ENCODE data around the gene IPO11. TPM values are rescaled to one million over a fixed set of nuclear protein-coding genes. Genes with fewer than 3 reads are reported as not detected.

Gene IPO11
- total RNA-seq (10 to 100 TPM in 5 of 6 donors, 1 to 10 TPM in 1; 8.9 to 19.5 (median 12.3) TPM), polyA plus RNA-seq (1 to 10 TPM; 3.7 to 5.9 TPM)

GRCh38 chr5:62412549-62413329 is at the start of gene IPO11:
Gene IPO11 (plus strand): TSS chr5:62412763. CDS start chr5:62437280, 24,517 bp downstream.
- ATAC-seq (peak; percentile 97 to 100 (median 99)), FAIRE-seq (peak; percentile 96), DNase-seq (peak; percentile 98 to 99 (median 98))
- WGBS, 2 donors = 0% methylated on average over 66 of the region's 66 CpGs
- TF ChIP-seq, protein P1, sequence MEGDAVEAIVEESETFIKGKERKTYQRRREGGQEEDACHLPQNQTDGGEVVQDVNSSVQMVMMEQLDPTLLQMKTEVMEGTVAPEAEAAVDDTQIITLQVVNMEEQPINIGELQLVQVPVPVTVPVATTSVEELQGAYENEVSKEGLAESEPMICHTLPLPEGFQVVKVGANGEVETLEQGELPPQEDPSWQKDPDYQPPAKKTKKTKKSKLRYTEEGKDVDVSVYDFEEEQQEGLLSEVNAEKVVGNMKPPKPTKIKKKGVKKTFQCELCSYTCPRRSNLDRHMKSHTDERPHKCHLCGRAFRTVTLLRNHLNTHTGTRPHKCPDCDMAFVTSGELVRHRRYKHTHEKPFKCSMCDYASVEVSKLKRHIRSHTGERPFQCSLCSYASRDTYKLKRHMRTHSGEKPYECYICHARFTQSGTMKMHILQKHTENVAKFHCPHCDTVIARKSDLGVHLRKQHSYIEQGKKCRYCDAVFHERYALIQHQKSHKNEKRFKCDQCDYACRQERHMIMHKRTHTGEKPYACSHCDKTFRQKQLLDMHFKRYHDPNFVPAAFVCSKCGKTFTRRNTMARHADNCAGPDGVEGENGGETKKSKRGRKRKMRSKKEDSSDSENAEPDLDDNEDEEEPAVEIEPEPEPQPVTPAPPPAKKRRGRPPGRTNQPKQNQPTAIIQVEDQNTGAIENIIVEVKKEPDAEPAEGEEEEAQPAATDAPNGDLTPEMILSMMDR (IDR thresholded peaks at IDR 0.05) = no peak
- H3K9me3 ChIP-seq = no peaks in the 10 kb centered on the region
- no peaks in the 10 kb centered on the region for H3K27me3 ChIP-seq
- no peaks in the 10 kb centered on the region for H3K36me3 ChIP-seq
- peaks cover 0 to 8% (median 0%) of the 10 kb centered on the region in 3 donors for H3K4me1 ChIP-seq
- peak within 1 kb of the TSS; percentile 57 to 97 (median 92) for H3K4me3 ChIP-seq
- peak within 1 kb of the TSS; percentile 36 to 63 (median 48) for H3K27ac ChIP-seq
- intact Hi-C loops (cut with DNase I) = no loop called here

- Histone ChIP-seq H3K4me3 (no peak overlapping the region), H3K9me3 (no peaks in the 10 kb centered on the region), H3K27me3 (no peaks in the 10 kb centered on the region), H3K27ac (no peak overlapping the region), H3K4me1 (no peaks in the 10 kb centered on the region), H3K36me3 (peaks cover 0 to 37% (median 13%) of the 10 kb centered on the region in 3 donors)
- ATAC-seq (no peak), DNase-seq (no peak), FAIRE-seq (no peak)
- intact Hi-C loops (cut with DNase I) = no loop called here
- TF ChIP-seq, protein P1 (IDR thresholded peaks at IDR 0.05) = no peak
- 98% methylated on average over 2 of the region's 2 CpGs for WGBS, 2 donors
These were observed 43.5 kb upstream of the IPO11 start for GRCh38 chr5:62369039-62369438.

DNA sequence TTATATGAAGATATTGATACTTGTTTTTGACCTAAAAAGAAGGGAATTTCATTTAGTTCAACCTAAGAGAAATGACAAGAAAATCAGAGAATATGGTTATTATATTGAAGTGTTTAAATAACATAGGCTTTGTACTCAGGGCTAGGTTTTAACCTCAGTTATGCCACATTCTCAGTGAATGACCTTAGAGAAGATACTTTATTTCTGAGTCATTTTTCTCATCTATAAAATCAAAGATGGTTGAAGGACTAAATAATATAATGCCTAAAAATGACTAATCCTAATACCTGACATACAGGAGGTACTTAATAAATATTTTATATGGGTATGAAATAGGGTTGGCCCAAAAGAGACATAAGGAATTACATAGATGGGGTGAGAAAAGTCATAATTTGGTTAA is 41.2 kb upstream of the IPO11 start:
- no peak for FAIRE-seq
- DNase-seq = no peak
- H3K4me1 ChIP-seq = no peaks in the 10 kb centered on the region
- H3K4me3 ChIP-seq = no peak overlapping the region
- no peak for ATAC-seq
- intact Hi-C loops (cut with DNase I) = no loop called here
- TF ChIP-seq, protein P1 (IDR thresholded peaks at IDR 0.05) = no peak
- H3K9me3 ChIP-seq = no peaks in the 10 kb centered on the region
- no peaks in the 10 kb centered on the region for H3K27me3 ChIP-seq
- H3K36me3 ChIP-seq = peaks cover 0 to 31% (median 0%) of the 10 kb centered on the region in 3 donors
- H3K27ac ChIP-seq = no peak overlapping the region

- no peak overlapping the region for H3K4me3 ChIP-seq
- no peak for DNase-seq
- H3K9me3 ChIP-seq = no peaks in the 10 kb centered on the region
- no peaks in the 10 kb centered on the region for H3K27me3 ChIP-seq
- H3K4me1 ChIP-seq = no peaks in the 10 kb centered on the region
- TF ChIP-seq, protein P1 (IDR thresholded peaks at IDR 0.05) = no peak
- intact Hi-C loops (cut with DNase I) = no loop called here
- ATAC-seq = no peak
- 93 to 96% methylated on average over 3 of the region's 3 CpGs for WGBS, 2 donors
- H3K27ac ChIP-seq = no peak overlapping the region
- peaks cover 0 to 31% (median 0%) of the 10 kb centered on the region in 3 donors for H3K36me3 ChIP-seq
- no peak for FAIRE-seq
These were observed 40.0 kb upstream of the IPO11 start for GRCh38 chr5:62372600-62372999.

- Histone ChIP-seq H3K9me3 (no peaks in the 10 kb centered on the region), H3K4me3 (no peak overlapping the region), H3K27ac (no peak overlapping the region), H3K27me3 (no peaks in the 10 kb centered on the region), H3K4me1 (no peaks in the 10 kb centered on the region), H3K36me3 (peaks cover 0 to 36% (median 0%) of the 10 kb centered on the region in 3 donors)
- ATAC-seq (no peak), FAIRE-seq (no peak), DNase-seq (no peak)
- TF ChIP-seq, protein P1 (IDR thresholded peaks at IDR 0.05) = no peak
- intact Hi-C loops (cut with DNase I) = no loop called here
- 95 to 97% methylated on average over 3 of the region's 3 CpGs for WGBS, 2 donors
These were observed 39.2 kb upstream of the IPO11 start for GRCh38 chr5:62373382-62373781.

Measured in pancreas (tissue), 10 donors.